IPS DF 6.9 (cell line): ENCODE results near the gene KISS1.

Source experiments
- DNase-seq: peaks from one replicate; pipeline ENCODE4 v3.0.0-alpha.2; 2013; ENCODE audit warnings: low read depth, low spot score
- H3K27ac ChIP-seq: one replicate; pipeline ENCODE4 v1.5.1; 2013; ENCODE audit warnings: low read length, control low read depth
- H3K27me3 ChIP-seq: 2 replicates; pipeline ENCODE4 v1.6.1; 2013; ENCODE audit warnings: mild to moderate bottlenecking, low read length; ENCODE audit not compliant: control insufficient read depth, insufficient read depth
- H3K36me3 ChIP-seq: 2 replicates; pipeline ENCODE4 v1.6.1; 2013; ENCODE audit warnings: low read length; ENCODE audit not compliant: control insufficient read depth, insufficient read depth
- H3K4me1 ChIP-seq: 2 replicates; pipeline ENCODE4 v1.6.1; 2013; ENCODE audit warnings: low read length; ENCODE audit not compliant: control insufficient read depth, insufficient read depth
- H3K4me3 ChIP-seq: 2 replicates; pipeline ENCODE4 v1.5.1; 2013; ENCODE audit warnings: mild to moderate bottlenecking, low read length
- H3K9me3 ChIP-seq: 2 replicates; pipeline ENCODE4 v1.6.1; 2013; ENCODE audit warnings: low read length, inconsistent platforms; ENCODE audit not compliant: control insufficient read depth, insufficient read depth
- WGBS: extraction: QIAGEN DNeasy Blood & Tissue Kit; methylation state at CpG from one replicate; pipeline ENCODE4 v1.1.7; 2013; ENCODE audit warnings: mixed read lengths, missing lambda C conversion rate; ENCODE audit not compliant: insufficient read length, insufficient coverage; 5-methylcytosine and 5-hydroxymethylcytosine counted together

KISS1 gene

DNA sequence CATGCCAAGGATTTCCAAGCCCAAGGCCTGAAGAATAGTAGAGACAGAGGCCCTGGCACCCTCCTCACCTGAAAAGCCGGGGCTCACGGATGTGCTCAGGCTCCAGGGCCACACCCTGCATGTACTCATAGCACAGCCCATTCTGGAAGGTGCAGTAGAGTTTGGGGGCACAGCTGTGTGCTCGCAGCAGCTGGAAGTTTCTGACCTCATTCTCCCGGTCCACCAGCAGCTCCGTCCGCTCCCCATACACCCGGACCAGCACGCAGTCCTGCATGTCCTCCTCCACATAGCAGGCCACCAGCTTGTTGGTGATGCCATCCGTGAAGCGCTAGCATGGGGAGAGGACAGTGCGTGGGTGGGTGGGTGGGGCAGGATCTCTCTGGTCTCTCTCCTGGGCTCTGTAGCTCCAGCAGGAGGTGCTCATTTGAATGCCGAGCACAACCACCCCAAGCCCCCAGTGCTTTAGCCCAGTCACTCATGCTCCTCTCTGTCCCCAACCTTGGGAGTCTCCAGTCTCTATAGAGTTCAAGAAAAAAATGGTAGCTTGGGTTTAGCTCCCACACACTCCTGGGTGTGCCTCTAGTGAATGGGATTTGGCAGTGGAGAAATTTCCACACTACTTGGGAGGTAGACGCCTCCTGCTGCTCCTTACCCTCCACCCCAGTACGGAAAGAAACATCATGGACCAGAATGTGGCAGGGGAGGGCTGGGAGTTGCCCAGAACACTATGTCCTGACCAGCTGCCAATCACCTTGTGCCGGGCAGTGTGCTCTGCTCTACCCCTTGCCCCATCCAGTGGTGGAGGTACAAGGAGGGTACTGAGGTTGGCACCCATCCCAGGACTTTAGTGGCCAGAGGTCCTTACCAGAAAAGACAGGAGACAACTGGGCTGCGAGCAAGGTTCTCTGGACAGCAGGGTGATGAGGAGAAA, 46.4 kb downstream of the KISS1 start:
- Histone ChIP-seq H3K9me3 (no peaks in the 10 kb centered on the region), H3K27me3 (no peaks in the 10 kb centered on the region), H3K36me3 (no peaks in the 10 kb centered on the region), H3K4me3 (no peak overlapping the region), H3K4me1 (peaks cover 30% of the 10 kb centered on the region), H3K27ac (no peak overlapping the region)
- WGBS: no CpG with 5 or more reads among the region's 16 CpGs
- DNase-seq: no peak

DNA sequence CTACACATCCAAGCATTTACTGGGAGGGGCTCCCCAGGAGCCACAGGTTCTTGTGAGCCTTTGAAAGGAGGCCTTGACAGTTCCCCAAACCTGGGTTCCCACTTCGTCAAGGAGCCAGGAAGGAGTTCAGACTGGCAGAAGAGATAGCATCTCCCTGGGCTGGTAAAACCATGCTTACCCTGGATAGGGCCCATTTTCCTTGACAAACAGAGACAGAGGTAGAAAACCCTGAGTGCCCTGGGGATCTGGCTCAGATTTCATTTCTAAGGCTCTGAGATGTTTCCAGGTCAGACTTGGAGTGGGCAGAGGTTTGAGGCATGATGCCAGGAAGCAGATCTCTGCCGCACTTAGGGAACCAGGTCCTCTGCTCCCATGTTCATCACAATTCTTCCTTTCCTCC, 47.2 kb downstream of the KISS1 start:
- H3K36me3 ChIP-seq: no peaks in the 10 kb centered on the region

DNA sequence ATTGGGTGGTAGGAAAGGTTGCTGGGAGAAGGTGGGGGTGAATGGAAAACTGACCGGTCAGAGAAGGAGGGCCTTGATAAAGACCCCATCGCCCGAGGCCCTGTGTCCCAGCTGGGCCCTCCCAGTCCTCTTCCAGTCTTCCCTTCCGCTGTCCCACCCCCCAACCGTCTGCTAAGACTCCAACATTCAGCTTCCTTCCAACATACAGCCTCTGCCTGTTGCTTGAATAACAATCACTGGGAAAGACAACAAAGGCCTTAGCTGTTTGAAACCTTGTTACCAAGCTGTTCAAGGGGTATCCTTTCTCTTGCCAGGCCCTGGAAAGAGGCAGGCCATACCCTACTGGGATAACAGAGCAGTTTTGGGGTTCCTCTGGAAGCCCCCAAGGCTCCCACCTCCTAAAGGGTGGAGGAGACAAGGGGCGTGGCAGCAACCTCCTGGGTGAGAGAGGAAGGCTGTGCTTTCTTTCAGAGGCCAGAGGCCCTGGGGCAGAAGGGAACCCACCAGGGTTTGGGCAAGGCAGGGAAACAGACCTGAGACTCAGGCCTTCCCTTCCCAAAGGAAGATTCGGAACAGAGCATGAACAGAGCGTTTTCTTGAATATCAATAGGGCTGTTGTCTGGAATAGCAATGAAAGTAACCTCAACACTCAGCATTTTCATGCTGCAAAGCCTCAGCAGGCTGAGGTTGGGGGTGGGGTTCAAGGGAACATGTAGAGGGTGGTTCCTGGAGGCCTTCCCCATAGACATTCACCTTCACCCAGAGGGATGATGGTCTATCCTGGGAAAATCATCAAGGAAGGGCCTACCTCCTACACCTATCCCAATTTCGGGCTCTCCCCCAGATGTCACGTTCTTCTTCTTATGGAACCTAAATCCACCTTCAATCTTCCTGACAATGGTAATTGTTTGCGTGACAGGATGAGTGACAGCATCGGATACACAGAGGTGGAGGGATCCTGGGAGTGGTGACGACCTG, 48.6 kb downstream of the KISS1 start:
- no peak for DNase-seq
- H3K27ac ChIP-seq: no peak overlapping the region

More for the DNA sequence above, 47.2 kb downstream of the KISS1 start:
- Histone ChIP-seq H3K4me3 (no peak overlapping the region), H3K9me3 (no peaks in the 10 kb centered on the region), H3K27me3 (no peaks in the 10 kb centered on the region), H3K4me1 (peaks cover 30% of the 10 kb centered on the region), H3K27ac (no peak overlapping the region)
- WGBS: no CpG with 5 or more reads among the region's 2 CpGs
- DNase-seq: no peak

DNA sequence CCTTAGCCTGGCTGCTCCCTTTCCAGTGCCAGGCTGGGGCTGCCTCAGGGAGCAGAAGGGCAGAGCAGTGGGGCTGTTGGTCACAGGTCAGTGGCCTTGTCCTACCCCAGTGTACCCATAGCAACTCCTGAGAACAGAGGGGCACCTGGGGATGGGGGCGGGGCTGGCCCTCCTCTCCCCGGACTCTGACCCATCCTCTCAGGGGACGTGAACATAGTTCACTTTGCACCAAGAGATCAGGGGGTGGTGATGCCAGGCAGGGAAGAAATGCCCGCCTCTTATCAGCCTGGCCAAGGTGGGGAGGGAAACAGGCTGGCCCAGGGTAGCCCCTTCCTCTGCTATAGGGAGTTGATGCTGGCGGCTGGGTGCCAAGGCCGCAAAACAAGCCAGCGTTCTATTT, 49.3 kb downstream of the KISS1 start:
- Histone ChIP-seq H3K4me3 (no peak overlapping the region), H3K4me1 (peaks cover 26% of the 10 kb centered on the region), H3K36me3 (no peaks in the 10 kb centered on the region), H3K27me3 (no peaks in the 10 kb centered on the region), H3K9me3 (no peaks in the 10 kb centered on the region), H3K27ac (no peak overlapping the region)
- DNase-seq: no peak
- no CpG with 5 or more reads among the region's 7 CpGs for WGBS

More for the DNA sequence above, 48.6 kb downstream of the KISS1 start:
- H3K27me3 ChIP-seq: no peaks in the 10 kb centered on the region
- H3K9me3 ChIP-seq: no peaks in the 10 kb centered on the region
- H3K4me3 ChIP-seq: no peak overlapping the region
- peaks cover 29% of the 10 kb centered on the region for H3K4me1 ChIP-seq
- no CpG with 5 or more reads among the region's 13 CpGs for WGBS
- no peaks in the 10 kb centered on the region for H3K36me3 ChIP-seq

DNA sequence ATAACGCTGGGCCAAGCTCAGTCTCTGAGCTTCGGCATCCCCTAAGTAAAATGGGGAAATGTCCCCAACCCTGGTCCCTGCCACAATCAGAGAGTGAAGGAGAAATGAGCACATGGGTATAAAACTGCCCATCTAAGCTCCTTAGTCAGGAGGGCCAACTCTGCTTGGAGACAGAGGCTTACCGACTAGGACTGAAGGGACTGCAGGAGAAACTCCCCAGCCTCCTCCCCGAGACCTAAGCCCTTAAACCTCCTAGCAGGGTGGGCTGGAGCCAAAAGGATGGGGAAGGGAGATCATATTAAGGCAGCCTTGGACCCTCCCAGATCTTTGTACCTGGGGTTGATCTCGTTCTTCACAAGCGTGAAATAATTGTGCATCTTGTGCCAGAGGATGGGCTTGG, 50.0 kb downstream of the KISS1 start:
- Histone ChIP-seq H3K36me3 (no peaks in the 10 kb centered on the region), H3K9me3 (no peaks in the 10 kb centered on the region), H3K27ac (no peak overlapping the region), H3K4me3 (no peak overlapping the region), H3K27me3 (no peaks in the 10 kb centered on the region), H3K4me1 (peaks cover 26% of the 10 kb centered on the region)
- no CpG with 5 or more reads among the region's 6 CpGs for WGBS
- no peak for DNase-seq

DNA sequence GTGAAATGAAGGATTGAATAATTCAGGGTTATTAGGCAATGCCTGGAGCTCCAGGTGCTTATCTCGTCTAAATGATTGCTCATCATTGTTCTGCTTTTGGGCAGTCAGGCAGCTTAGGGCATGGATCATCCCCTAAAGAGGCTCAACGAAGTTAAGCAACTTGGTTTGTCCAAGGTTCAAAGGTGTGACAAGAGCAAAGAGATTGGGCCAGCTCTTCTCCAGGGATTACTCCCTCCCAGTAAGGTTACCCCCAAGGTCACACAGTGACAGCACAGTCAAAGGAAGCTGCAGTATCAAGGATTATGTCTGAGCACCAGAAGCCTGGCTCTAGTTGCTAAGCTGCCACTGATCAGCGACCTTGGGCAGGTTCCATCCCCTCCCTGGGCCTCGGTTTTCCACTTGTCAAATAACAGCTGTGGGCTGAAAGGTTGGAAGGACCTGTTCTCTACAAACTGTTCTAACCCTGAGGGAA, 51.2 kb downstream of the KISS1 start:
- Histone ChIP-seq H3K27ac (no peak overlapping the region), H3K36me3 (no peaks in the 10 kb centered on the region), H3K4me3 (no peak overlapping the region), H3K9me3 (no peaks in the 10 kb centered on the region), H3K27me3 (no peaks in the 10 kb centered on the region), H3K4me1 (peaks cover 22% of the 10 kb centered on the region)
- DNase-seq: no peak
- WGBS: no CpG with 5 or more reads among the region's 4 CpGs

DNA sequence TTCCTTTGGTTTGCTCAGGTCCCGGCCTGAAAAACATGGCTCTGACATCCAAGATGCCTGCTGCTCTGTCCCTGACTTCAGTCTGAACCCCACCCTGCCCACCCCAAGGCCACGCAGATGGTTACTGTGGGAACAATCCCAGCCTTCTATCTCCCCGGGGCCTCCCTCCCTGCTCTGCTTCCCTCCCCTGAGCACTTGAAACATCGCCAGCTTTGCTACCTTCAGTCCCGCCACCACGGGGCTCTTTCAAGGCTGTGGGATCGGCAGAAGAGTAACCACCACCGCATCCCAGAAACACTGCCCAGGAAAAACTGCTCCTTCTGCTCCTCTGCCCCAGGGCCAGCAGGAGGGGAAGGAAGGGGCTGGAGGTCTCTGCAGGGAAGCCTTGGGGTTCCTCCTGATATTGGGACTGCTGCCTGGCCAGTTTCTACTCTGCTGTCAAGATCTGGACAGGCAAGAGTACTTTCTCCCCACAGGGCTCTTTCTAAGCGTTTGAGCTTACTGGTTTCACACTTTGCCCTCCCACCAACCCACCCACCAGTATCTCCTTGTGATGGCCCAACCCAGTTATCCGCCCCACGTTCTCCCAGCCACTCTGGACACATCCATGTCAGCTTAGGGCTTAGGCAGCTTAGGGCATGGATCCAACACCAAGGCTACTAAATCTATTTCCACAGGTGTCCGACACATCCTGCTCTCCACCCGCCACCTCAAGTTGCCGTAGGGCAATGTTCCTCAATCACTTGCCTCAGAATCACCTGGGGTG, 52.8 kb downstream of the KISS1 start:
- Histone ChIP-seq H3K9me3 (no peaks in the 10 kb centered on the region), H3K36me3 (no peaks in the 10 kb centered on the region; the same call in 1 of the 2 replicates), H3K4me1 (peaks cover 19% of the 10 kb centered on the region), H3K27ac (no peak overlapping the region), H3K27me3 (no peaks in the 10 kb centered on the region), H3K4me3 (no peak overlapping the region)
- WGBS: no CpG with 5 or more reads among the region's 14 CpGs
- no peak for DNase-seq

DNA sequence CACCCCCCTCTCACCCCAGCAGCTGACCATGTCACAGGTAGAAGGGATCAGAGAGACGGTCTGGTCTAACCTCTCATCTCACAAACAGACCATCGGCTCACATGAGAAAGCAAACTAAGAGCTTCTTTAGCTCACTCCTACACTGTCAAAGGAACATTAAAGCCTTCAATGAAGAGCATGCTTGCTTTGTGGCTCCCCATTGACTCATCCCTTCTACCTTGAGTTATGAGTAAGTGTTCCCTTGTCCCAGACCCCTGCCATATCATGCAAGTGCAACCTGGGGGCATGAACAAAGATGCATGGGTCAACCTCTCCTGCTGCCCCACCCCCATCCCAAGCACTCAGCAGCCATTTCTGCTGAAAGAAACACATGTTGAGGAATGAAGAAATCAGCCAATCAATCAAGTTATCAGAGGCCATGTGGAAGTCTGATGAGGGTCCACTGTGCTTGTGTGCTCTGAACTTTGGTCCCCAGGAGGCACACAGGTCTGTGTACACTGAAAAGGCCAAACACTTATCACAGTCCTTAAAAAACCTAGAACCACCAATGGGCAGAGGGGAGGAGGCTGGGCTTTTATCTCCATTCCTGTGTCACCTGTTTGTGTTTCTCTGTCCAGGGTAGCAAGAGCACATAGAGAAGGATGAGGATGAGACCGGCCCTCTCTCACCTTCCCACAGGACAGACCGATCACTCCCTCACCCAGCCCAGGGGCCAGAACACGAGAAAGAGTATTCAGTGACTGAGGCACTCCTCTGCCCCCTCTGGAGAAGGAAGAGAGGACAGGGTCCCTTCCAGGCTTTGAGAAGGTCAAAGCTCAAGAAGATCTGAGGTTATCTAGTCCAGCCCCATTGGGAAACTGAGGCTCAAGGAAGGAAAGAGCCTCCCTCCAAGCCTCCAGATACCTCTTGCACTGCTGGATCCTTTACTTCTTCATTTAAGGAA, 54.0 kb downstream of the KISS1 start:
- no peaks in the 10 kb centered on the region; the same call in 1 of the 2 replicates for H3K36me3 ChIP-seq
- no peak for DNase-seq
- H3K4me3 ChIP-seq: no peak overlapping the region
- H3K9me3 ChIP-seq: no peaks in the 10 kb centered on the region
- no CpG with 5 or more reads among the region's 5 CpGs for WGBS
- peaks cover 9% of the 10 kb centered on the region for H3K4me1 ChIP-seq
- H3K27me3 ChIP-seq: no peaks in the 10 kb centered on the region
- no peak overlapping the region for H3K27ac ChIP-seq

DNA sequence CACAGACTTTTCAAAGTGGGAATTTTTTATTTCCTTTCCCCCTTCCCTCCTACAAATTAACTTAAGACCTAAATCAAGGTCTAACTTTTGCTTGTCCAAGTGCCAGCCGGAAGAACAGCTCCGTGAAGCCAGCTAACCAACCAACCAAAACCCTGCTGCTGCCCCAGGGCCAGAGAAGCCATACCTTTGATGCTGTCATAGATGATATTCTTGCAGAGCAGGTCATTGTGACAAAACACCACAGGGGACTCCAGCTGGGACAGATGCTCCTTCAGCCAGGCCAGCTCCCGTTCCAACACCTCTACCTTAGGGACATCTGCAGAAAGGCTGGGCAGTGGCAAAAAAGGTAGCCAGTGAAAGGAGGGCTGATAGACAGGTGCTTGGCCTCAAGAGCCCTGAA, 55.2 kb downstream of the KISS1 start:
- no peak for DNase-seq
- no peak overlapping the region for H3K4me3 ChIP-seq
- H3K4me1 ChIP-seq: no peaks in the 10 kb centered on the region; the same call in 1 of the 2 replicates
- WGBS: no CpG with 5 or more reads among the region's 3 CpGs
- no peaks in the 10 kb centered on the region for H3K27me3 ChIP-seq
- H3K36me3 ChIP-seq: no peaks in the 10 kb centered on the region; the same call in 1 of the 2 replicates
- no peak overlapping the region for H3K27ac ChIP-seq
- H3K9me3 ChIP-seq: no peaks in the 10 kb centered on the region
